Astrocyte (in vitro differentiated cells and primary cell): ENCODE data around the gene POLD4.
"Not testable (repeated sequence)": the region's sequence is repeated elsewhere in the genome, so short reads cannot be mapped to it uniquely, and the experiment has no call there.

Experiments used
- CTCF ChIP-seq: IDR thresholded peaks from 2 replicates; pipeline ENCODE4 v1.5.1; 2011; ENCODE audit warnings: low read depth, mild to moderate bottlenecking, inconsistent platforms, low read length, moderate library complexity; ENCODE audit not compliant: insufficient read depth
- EZH2 ChIP-seq: IDR thresholded peaks from 2 replicates; pipeline ENCODE4 v1.6.1; 2012; ENCODE audit warnings: mild to moderate bottlenecking, low read length, inconsistent platforms; ENCODE audit not compliant: insufficient read depth

- TF ChIP-seq EZH2, CTCF: not testable (repeated sequence)
Measured at GRCh38 chr11:67318876-67319275, 34.5 kb downstream of the POLD4 start.
